DMS114 treated with DMSO at 0.1 percent for 48 hours (cell line): ENCODE data around the gene ADAMTSL3.

Experiments used
- DNase-seq: peaks from one replicate; lab custom pipeline; 2025; ENCODE audit not compliant: unreplicated experiment; lab: John Stamatoyannopoulos, UW

Gene ADAMTSL3

DNA sequence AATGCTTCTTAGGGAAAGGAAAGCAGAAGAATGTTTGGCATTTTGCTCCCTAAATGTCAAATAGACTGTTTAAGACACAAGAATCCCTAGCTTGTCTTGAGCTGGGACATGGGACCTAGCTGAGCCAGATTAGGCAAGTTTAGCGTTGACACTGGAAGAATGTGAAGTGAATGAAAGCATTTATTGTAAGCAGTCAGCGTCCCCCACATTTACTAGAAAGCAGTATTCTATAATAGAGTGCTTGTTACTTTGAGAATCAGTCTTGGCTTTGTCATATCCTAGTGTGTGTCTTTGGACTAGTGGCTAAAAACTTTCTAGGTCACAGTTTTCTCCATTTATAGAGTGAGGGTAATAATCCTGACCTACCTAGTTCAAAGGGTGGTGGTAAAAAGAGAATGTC is 161.6 kb downstream of the ADAMTSL3 start:
- DNase-seq, result no peak

DNA sequence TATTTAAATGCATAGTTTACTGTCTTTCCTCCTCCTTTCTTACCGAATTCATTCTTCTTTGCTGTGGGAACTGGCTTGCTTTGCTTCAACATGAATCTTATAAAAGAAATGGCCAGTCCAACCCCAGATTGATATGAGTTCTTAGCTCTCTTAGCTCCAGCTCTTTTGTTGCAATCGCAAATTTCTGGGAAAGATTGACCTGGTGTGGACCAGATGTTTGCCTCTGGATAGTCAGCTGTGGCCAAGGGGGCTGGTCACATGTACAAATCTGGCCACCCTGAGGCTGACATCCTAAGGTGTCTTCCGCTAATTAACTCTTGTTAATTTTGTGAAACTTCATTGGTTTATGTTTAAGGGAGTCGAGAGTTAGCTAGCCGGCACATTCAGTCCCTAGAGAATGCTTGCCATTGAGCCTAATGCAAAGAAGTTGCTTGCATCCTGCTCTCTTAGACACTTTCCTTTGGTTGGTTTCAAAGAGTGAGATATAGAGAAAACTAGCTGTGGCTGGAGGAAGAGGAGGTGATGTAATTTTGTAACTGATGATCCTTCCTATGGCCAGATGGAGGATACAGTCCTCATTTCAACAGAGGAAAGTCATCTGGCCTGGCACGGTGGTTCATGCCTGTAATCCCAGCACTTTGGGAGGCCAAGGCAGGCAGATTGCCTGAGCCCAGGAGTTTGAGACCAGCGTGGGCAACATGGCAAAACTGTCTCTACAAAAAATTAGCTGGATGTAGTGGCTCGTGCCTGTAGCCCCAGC is 162.4 kb downstream of the ADAMTSL3 start:
- DNase-seq, result no peak

DNA sequence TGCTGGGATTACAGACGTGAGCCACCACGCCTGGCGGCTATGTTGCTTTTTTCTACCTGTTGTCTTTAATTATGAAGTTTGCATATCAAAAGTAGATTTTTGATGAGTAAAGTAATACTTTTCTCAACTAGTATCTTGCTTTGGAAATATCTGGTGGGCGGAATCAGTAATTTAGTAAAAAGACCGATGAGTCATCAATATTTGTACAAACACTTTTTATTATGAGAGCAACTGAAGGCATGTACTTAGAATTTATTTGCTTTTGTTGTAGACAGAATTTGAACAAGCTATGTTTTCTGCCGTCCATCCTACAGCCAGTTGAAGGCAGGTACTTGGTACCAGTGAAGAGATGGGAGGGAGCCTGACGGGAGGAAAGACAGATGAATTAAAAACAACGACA is 164.7 kb downstream of the ADAMTSL3 start:
- DNase-seq, result no peak

DNA sequence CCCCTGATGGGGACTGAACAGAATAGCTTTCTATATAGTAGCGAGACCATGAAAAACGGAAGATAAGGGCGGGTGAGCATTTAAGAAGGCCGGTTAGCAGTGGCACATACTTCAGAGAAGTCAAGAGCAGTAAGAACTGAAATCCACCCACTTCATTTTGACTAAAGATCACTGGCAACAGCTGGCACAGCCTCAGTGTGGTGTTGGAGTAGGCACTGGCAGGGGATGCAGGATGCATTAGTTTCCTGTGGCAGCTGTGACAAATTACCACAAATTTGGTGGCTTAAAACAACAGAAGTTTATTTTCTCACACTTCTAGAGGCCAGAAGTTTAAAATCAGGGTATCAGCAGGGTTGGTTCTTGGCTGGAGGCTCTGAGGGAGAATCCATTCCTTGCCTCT is 176.5 kb downstream of the ADAMTSL3 start:
- no peak for DNase-seq

DNA sequence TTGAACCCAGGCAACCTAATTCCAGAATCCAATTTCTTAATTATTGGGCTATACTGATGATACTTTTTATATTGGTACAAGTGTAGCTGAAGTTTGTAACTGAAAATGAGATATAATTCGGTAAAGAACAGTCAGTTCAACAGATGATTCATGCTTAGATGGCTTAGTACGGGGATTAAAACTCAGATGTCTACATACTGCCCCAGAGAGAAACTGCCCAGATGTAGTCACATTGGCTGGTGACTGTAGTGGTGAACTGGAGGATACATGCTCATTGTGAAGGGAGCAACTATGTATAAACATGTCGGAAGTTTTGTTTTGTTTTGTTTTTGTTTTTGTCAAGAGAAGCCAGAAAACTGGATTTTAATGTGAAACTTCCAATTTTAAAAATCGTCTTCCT is 179.6 kb downstream of the ADAMTSL3 start:
- no peak for DNase-seq

DNA sequence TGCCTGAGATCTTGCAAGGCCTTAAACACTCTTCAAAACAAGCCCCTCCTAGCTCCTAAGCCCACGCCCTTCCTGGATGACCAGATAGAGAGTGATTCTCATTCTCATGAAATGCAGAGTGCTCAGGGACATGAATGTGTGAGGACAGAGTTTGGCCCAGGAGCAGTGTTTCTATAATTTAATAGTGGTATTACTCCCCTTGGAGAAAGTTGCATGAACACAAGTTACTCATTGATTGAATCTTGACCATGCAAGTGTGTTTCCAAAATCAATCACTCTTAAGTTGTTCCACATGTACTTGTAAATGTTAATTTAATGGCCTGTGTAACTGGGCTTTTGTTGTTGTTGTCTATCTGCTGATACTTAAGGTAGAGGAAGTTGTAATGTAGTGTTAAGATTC is 181.6 kb downstream of the ADAMTSL3 start:
- no peak for DNase-seq

DNA sequence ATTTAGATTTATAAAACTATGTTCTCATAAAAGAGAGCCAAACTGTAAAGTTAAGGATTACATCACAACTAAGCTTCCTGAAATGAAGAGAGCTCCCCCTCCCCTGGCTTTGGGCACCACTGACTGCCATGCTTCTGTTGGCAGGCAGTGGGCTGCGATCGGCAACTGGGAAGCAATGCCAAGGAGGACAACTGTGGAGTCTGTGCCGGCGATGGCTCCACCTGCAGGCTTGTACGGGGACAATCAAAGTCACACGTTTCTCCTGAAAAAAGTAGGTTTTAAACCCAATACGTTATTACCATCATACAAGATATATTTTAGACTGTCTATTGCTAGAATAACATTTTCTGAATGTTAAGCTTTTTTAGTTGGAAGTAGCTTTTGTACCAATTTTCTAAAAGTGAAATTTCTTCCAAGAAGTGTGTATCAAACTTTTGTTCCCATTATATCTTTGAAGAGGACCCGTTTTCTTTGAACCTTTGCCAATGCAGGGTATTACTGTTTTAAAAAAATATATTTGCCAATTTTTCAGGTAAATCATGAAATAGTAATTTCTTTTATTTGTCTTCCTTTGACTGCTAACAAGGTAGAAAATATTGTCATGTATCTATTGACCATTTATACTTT is 184.1 kb downstream of the ADAMTSL3 start:
- DNase-seq, result peak; percentile 38

DNA sequence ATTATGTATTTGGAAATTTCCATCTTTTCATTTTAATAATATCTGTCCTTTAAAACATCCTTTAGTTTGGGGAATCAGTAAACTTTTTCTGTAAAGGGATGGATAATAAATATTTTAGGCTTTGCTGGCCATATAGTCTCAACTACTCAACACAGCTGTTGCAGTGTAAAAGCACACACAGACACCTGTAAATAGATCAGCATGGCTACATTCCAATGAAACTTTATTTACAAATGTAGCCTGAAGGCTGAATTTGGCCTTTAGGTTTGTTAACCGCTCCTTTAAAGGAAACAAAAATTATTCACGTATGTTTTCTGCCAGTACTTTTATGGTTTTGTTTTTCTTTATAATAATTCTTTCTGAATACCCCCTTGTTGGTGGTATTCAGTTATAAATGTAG is 184.8 kb downstream of the ADAMTSL3 start:
- DNase-seq, result no peak

DNA sequence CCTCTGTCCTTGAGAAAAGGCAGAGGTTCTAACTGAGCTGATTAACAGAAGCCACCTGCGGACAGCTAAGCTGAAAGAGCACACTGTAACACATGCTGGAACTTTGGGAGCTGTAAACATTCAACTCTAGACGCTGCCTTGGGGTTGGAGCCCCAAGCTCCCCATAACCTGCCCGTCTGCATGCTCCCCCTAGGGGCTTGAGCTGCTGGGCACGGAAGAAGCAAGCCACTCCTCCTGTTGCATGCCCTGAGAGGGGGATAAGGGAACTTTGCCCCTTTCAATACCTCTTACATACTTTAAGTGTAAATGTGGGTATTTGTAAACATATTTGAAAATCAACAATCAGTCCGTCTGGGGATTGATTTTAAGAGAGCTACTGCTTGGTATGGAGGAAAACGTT is 188.4 kb downstream of the ADAMTSL3 start:
- DNase-seq, result no peak

DNA sequence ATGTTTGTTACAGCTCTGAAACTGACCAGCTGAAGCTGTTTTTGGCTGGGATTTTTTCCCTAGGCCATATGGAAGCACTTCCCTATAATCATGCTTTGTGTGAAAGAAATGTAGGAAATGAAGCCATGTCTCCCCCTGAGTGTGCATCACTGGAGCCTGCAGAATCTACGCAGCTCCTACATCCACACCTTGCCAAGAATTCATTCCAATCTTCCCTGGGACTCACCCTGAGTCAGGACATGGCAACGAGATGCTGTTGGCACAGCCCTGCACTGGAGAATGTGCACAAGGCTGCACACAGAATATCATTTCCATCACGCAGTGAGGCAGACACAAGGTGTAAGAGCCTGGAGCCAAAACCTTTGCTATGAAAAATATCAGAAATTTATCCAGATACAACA is 189.5 kb downstream of the ADAMTSL3 start:
- DNase-seq, result no peak

DNA sequence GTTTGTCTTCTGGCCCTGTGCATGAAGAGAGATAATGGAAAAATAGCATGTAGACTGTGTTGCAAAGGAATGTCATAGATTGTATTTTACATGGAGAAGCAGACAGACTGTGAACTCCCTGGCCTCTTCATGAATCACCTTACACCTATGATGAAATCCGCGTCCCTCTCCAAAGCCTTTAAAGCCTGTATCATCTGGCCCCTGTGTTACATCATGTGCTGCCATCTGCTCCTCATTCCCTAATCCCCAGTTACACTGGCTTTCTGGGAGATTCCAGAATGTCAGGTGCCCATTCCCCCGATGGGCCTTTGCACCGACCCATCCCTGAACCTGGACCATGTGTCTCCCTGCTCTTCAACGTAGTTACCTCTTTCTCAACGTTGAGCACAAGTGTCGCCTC is 190.8 kb downstream of the ADAMTSL3 start:
- no peak for DNase-seq

DNA sequence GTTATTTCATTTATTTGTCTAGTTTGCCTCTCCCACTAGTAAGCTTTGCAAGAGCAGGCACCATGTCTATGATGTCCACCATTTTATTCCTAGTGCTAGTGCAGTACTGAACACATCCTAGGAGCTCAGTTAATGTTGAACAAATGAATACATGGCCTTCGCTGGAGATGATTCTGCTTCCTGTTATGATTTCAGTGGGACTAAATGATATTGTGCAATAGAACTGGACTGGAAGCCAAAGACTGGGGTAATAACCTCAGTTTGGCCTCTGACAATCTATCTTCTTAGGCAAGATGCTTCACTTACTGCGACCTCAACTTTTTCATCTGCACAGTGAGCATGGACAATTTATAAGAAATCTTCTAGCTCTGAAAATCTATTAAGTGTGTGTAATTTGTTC is 191.3 kb downstream of the ADAMTSL3 start:
- DNase-seq, result no peak

DNA sequence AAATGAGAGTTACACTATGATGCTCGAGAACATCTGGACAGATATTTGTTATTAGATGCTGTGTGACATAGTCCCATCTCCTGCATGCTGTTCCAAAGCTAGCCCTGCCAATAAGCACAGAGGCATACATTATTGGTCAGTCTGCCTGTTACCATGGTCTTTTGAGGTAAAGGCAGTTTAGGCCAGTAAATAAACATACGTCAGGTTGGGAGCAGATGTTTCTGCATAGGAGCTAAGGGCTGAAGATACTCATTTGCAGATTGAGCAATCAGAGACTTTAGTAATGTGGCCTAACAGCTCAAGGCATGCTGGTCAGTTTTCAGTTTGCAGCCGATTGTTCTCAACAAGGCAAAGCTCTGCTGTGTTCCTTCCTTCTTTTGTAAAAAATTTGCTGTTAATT is 192.9 kb downstream of the ADAMTSL3 start:
- DNase-seq, result no peak

DNA sequence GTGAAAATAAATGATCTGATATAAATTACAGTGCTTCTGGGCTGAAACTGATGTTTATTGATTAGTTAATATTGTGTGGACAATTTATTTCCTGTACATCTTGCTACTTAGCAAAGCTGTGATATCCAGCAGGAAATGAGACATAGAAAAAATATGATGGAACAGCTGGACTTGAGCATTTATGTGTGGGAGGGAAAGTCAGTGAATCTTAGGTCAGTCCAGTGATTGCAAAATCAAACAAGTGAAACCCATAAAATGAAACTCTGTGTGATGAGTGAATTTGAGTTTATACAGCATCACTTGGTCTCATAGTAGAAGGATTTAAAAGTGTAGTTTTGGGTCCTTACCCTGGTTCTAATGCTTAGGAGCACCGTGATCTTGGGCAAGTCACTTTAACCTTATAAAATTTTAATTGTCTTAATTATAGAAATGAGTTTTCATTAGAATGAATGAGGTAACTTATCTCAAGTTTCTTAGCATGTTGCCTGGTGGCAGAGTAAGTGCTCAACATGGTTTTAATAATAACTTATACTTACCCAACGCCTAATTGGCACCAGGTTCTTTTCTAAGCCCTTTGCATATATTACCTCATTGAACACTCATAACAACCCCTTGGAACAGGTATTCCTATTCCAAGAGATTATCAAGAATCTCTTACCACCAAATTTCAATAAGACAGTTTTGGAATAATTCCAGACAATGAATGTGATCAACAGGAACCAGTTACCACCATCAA is 194.6 kb downstream of the ADAMTSL3 start:
- DNase-seq, result no peak

DNA sequence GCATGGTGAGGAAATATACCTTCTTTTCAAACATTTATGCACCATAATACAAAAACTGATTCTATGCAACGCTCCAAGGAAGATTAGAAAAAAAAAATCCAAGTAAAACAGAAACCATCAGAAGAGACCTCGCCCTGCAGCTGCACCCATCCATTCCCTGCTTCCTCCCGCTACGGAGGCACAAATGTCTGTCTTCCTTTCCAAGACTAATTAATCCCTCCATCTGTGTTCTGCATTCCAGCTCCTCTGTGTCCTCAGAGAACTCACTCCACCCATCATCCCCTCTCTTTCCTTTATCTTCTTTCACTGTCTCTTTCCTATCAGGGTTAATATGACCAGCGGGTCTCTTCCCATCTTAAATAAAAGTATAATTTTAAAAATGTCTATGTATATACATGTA is 196.1 kb downstream of the ADAMTSL3 start:
- DNase-seq, result no peak

DNA sequence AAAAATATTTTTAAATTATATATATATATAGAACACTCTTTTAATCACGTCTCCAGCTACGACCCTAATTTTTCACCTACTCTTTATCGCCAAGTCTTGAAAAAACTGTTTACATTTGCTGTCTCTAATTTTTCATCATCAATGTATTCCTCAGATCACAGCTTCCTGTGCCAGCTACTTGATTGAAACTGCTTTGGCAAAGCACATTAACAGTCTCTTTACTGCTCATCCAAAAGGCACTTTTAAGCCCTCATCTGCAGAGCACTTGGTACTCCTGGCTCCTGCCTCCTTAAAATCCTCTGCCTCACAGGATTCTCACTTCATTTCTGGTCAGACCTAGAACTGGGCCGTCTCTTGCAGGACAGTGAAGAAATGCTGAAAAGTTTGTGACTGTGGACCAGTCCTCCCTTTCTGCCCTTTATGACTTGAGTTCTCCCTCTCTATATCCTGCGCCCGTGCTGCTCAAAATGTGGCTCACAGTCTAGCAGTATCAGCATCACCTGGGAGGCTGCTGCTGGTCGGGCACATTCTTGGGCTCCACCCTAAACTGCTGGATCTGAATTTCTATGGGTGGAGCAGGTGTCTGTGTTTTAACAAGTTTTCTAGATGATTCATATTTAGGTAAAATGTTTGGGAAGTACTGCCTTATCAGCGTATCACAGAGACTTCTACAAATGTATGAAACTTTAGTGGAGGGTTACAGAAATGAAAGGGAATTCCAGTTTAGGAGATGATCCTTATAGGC is 196.8 kb downstream of the ADAMTSL3 start:
- no peak for DNase-seq

DNA sequence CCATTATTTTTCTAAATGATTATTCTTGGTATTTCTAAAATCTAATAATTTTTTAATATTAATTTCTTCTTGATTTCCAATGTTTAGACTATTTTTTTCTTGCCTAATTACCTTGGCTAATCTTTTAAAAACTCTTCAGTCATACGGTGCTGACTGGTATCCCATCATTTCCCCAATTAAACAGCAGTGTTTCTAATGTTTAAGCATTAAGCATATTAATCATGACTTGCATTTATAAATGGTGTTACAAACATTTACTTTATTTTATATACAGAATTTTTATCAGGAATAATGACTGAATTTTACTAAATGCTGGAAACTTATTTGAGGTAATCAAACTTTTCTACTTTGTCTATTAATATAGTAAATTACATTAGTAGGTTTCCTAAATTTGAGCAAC is 199.3 kb downstream of the ADAMTSL3 start:
- no peak for DNase-seq

DNA sequence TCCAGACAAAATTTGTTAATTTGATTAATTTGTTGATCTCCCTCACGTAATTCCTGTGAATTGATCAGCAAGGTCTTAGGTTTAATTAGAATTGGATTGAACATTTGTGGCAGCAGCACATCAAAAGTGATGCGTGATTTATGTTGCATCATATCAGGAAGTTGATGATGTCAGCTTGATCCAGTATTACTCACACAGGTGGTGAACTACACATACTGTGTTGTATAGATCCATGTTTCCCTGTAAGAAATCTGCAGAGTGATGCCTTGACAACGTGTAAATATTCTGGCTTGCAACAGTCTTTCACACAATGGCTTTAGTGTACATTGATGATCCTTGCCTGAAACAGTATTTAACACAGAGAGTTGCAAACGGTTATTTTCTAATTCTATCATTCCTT is 200.4 kb downstream of the ADAMTSL3 start:
- DNase-seq, result no peak

DNA sequence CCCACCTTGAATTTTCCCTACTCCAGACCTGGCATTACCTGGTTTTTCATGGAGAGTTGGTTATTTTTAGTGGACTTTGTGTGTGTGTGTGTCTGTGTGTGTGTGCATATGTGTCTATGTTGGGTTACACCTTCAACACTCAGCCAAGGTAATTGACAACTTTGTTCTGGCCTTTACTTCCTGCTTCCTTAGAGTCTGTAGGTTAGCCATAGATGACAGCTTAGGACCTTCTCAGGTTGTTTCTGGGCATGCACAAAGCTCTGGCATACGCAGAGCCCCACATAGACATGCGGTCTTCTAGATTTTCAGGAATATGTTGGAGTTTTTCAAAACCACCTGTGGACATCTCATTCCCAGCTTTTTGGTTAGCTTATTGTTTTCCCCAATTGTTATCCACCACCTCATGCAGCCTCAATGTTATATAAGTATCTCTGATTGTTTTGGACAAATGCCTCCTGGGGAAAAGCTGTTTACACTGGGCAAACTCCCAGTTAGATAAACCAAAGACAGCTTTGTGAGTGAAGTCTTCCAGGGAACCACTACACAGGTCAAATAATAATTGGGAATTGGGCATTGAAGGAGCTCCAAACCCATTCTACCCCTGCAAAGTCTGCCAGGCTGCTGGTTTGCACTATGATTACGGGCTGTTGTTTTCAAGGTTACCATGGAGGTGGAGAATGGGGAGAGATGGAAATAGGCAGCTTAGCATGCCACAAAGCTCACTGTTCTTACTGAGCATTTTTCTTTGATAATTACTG is 201.2 kb downstream of the ADAMTSL3 start:
- DNase-seq, result no peak

DNA sequence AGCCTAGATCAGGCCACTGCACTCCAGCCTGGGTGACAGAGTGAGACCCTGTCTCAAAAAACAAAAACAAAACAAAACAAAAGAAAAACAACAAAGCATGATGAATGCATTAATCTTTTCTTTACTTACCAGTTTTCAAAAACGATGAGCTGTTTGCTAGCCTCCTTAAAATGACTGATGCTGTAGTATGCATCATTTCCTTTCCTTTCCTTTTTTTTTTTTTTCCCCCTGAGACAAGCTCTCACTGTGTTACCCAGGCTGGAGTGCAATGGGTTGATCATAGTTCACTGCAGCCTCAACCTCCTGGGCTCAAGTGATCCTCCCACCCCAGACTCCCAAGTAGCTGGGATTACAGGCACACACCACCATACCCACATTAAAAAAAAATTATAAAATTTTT is 202.0 kb downstream of the ADAMTSL3 start:
- no peak for DNase-seq
